ENCODE measurements around the gene NR2F2.

NR2F2 gene

GRCh38 chr15:96311256-96311955, 19.1 kb upstream of the NR2F2 start:
- Mint-ChIP-seq H3K27me3 (no peaks in the 10 kb centered on the region), H3K36me3 (no peaks in the 10 kb centered on the region), H3K4me1 (no peaks in the 10 kb centered on the region), H3K4me3 (no peak overlapping the region), H3K9me3 (no peaks in the 10 kb centered on the region), H3K27ac (no peak overlapping the region)
- no peak for ATAC-seq

GRCh38 chr15:96311956-96312294, 18.6 kb upstream of the NR2F2 start:
- Mint-ChIP-seq H3K27me3 (no peaks in the 10 kb centered on the region), H3K36me3 (no peaks in the 10 kb centered on the region), H3K27ac (no peak overlapping the region), H3K9me3 (no peaks in the 10 kb centered on the region), H3K4me3 (no peak overlapping the region), H3K4me1 (no peaks in the 10 kb centered on the region)
- no peak for ATAC-seq

DNA sequence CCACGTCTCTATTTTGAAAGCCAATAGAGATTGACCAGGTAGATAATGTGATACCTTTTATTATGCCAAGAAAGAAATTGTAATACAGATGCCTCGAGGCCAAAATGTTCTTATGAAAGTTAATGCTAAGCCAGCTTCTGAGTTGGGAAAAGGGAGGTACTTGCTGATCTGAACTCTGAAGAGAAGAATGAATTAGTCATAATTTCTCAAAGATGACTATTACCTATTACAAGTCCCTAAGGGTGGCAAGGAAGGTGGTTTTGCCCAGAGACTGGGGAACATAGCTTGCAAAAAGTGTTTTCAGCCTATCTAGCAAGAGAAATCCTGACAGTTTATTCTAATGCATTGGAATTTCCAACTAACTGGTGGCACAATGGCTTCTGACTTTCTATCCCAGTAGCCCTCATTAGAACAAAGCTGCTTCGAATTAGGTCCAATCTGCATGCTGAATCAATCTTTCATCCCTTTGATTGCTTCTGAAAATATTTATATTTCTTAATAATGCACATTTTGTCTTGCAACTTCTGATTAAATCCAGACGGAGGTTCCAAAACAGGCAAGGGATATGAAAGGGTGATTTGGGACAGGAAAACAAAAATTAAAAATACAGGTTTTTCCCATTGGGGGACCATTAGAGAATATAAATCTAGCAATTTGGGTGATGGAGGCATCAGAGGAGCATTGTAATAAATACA, 17.7 kb upstream of the NR2F2 start:
- H3K36me3 Mint-ChIP-seq: no peaks in the 10 kb centered on the region
- H3K27ac Mint-ChIP-seq: no peak overlapping the region
- H3K9me3 Mint-ChIP-seq: no peaks in the 10 kb centered on the region
- no peaks in the 10 kb centered on the region for H3K4me1 Mint-ChIP-seq
- no peak overlapping the region for H3K4me3 Mint-ChIP-seq
- ATAC-seq: no peak
- H3K27me3 Mint-ChIP-seq: no peaks in the 10 kb centered on the region

GRCh38 chr15:96314518-96314917, 16.0 kb upstream of the NR2F2 start:
- Mint-ChIP-seq H3K36me3 (no peaks in the 10 kb centered on the region), H3K9me3 (no peaks in the 10 kb centered on the region), H3K27me3 (peaks cover 8% of the 10 kb centered on the region), H3K4me1 (no peaks in the 10 kb centered on the region), H3K27ac (no peak overlapping the region), H3K4me3 (no peak overlapping the region)
- no peak for ATAC-seq

DNA sequence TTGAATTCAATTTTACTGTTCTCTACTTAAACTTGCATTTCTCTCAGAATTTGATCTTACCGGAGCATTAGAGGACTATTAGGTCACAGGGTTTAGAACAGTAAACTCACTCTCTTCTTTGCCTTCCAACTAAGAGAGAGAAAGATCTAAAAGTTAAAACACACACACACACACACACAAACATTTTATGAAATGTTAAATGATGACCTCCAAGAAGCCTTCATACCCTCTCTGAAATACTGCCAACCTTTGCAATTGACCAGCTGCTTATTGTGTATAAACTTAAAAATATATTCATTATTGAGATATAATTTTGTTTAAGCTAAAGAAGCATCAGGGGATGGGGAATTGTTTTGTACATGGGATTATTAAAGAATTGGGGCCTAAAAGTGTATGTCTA, 15.5 kb upstream of the NR2F2 start:
- H3K4me1 Mint-ChIP-seq: no peaks in the 10 kb centered on the region
- no peaks in the 10 kb centered on the region for H3K9me3 Mint-ChIP-seq
- H3K27me3 Mint-ChIP-seq: peaks cover 12% of the 10 kb centered on the region
- H3K4me3 Mint-ChIP-seq: no peak overlapping the region
- no peaks in the 10 kb centered on the region for H3K36me3 Mint-ChIP-seq
- ATAC-seq: no peak
- H3K27ac Mint-ChIP-seq: no peak overlapping the region

GRCh38 chr15:96316953-96317629, 13.4 kb upstream of the NR2F2 start:
- no peak for ATAC-seq
- no peaks in the 10 kb centered on the region for H3K4me1 Mint-ChIP-seq
- no peaks in the 10 kb centered on the region for H3K9me3 Mint-ChIP-seq

GRCh38 chr15:96320107-96320506, 10.4 kb upstream of the NR2F2 start:
- Mint-ChIP-seq H3K4me3 (no peak overlapping the region), H3K27ac (no peak overlapping the region), H3K36me3 (no peaks in the 10 kb centered on the region), H3K27me3 (peaks cover 56% of the 10 kb centered on the region), H3K4me1 (no peaks in the 10 kb centered on the region), H3K9me3 (no peaks in the 10 kb centered on the region)
- no peak for ATAC-seq

More at GRCh38 chr15:96316953-96317629, 13.4 kb upstream of the NR2F2 start:
- H3K4me3 Mint-ChIP-seq: no peak overlapping the region
- H3K27me3 Mint-ChIP-seq: peaks cover 26% of the 10 kb centered on the region
- no peaks in the 10 kb centered on the region for H3K36me3 Mint-ChIP-seq
- no peak overlapping the region for H3K27ac Mint-ChIP-seq

GRCh38 chr15:96320703-96321638, 9.5 kb upstream of the NR2F2 start:
- Mint-ChIP-seq H3K36me3 (no peaks in the 10 kb centered on the region), H3K27me3 (peaks cover 64% of the 10 kb centered on the region), H3K4me3 (no peak overlapping the region), H3K9me3 (no peaks in the 10 kb centered on the region), H3K27ac (no peak overlapping the region), H3K4me1 (no peaks in the 10 kb centered on the region)
- ATAC-seq: no peak

DNA sequence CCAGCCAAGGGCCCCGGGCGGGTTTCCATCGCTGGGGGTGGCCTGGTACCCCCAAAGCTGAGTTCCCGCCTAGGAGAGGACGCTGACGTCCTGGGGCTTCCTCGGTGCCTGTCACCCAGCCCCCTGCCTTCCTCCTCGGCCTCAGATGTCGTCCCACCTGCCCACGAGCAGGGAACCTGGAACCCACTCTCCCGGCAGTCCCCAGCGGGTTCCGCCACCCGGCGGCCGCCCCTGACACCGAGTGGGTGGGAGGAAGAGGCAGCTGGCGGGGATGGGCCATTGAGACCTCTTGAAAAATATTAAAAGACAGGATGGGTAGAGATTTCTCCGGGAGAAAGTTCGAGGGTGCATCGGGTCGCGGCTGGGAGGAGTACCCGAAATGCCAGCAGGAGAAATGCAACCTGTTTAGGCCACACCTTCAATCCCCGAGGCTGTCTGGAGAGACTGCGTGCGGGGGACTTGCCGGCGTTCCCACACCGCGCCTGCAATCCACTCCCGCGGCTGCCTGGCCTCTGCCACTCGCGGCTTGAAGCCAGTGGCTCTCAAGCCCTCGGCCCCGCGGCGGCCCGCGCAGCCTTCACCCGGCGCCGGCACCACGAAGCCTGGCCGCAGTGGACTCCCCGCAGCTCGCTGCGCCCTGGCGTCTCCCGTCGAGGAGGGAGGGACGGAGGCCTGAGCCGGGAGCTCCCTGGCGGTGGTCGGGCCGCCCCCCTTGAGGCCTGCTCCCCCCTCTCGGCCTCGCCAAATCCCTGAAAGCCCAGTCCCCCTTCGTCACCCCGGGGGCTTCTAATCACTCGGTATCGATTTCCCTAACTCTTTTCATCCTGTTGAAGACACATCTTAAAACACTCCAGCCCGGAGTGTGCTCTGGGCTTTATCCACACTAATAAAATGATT, 8.6 kb upstream of the NR2F2 start:
- Mint-ChIP-seq H3K36me3 (no peaks in the 10 kb centered on the region), H3K4me1 (peaks cover 5% of the 10 kb centered on the region), H3K9me3 (no peaks in the 10 kb centered on the region), H3K27ac (no peak overlapping the region), H3K4me3 (no peak overlapping the region), H3K27me3 (peaks cover 73% of the 10 kb centered on the region)
- no peak for ATAC-seq

DNA sequence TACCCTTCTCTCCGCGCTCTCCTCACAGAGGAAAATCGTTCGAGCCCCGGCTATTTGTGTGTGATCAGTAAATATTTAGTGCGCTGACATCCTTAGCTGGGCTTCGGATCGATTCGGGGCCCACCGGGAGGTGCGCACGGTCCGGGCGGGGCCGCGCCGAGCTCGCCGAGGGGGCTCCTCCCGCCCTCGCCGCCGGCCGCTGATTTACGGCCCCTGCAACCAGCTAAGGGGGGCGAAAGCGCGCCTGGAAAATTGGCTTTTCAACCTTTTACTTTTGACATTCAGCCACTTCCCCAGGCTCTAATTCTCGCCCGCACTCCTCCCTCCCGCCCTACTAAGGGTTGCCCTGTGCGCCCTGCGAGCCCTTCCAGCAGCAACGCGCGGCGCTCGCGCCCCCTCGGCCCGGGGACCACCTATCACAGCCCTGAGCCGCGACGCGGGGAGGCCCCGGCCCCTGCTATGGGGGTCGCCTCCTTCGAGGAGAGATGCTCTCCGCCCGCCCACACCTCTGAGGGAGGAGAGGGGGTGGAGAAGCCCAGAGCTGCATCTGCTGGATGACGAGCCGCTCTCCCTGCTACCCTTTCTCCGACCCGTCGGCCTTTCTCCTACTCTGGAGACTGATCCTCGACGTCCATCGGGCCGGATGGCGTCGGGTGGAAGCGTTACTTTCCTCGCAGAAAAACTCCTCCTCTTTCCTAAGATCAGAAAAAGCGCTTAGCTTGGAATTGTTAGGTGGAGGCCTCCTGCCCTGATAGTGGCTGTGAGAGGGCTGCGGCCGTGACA, 7.8 kb upstream of the NR2F2 start:
- Mint-ChIP-seq H3K27me3 (peaks cover 78% of the 10 kb centered on the region), H3K36me3 (no peaks in the 10 kb centered on the region), H3K4me3 (no peak overlapping the region), H3K4me1 (peaks cover 6% of the 10 kb centered on the region), H3K27ac (no peak overlapping the region), H3K9me3 (no peaks in the 10 kb centered on the region)
- no peak for ATAC-seq

GRCh38 chr15:96323319-96324145, 7.0 kb upstream of the NR2F2 start:
- Mint-ChIP-seq H3K27me3 (peaks cover 85% of the 10 kb centered on the region), H3K36me3 (no peaks in the 10 kb centered on the region), H3K4me3 (no peak overlapping the region), H3K9me3 (no peaks in the 10 kb centered on the region), H3K27ac (no peak overlapping the region), H3K4me1 (peaks cover 6% of the 10 kb centered on the region)
- no peak for ATAC-seq

DNA sequence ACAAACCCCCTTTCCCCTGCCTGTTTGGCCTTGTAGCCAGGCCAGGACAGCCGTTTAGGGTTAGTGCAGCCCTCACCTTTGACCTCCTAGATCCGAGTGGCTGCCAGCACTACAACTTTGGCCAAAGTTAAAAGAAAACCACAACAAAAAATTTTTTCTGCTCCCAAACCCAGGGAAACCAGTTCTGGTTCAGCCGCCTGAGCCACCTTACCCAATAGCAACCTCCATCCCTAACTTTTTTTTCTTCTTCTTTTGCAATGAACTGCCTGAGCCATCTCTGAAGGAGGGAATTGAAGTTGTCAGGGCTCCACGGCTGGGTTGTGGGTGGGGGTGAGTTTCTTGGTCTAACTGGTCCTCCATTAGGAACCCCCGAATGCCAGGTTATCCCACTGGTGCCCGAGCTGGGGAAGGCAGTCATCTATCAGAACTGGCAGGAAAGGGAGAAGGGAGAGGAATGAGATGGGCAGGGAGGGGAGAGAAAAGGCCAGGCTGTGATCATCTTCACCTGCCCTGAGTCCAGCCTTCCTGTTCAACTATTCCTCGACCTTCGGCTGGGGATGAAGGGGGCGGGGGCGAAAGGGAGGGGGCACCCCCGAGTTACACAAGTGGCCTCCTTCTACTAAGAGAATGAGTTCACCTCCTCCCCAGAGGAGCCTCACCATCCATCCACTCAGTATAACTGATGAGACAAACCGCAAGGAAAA, 6.2 kb upstream of the NR2F2 start:
- H3K36me3 Mint-ChIP-seq: no peaks in the 10 kb centered on the region
- ATAC-seq: no peak
- no peak overlapping the region for H3K4me3 Mint-ChIP-seq
- peaks cover 87% of the 10 kb centered on the region for H3K27me3 Mint-ChIP-seq
- H3K27ac Mint-ChIP-seq: no peak overlapping the region
- peaks cover 6% of the 10 kb centered on the region for H3K4me1 Mint-ChIP-seq
- no peaks in the 10 kb centered on the region for H3K9me3 Mint-ChIP-seq

All from stimulated activated memory B cell treated with anti-CD40 and anti-IgM and Interleukin-4, amounts not matched to agents 10 μg/mL and 1 μg/mL and 100 μg/mL, for 72 hours (primary cell).